GM21723 (cell line): ENCODE results near the gene SVBP.

Experiments used
- ATAC-seq: cut with Tn5 transposase; IDR thresholded peaks from one replicate; pipeline ENCODE4 v1.9.1; 2021; ENCODE audit warnings: mild to moderate bottlenecking, moderate library complexity; ENCODE audit not compliant: unreplicated experiment

SVBP gene

GRCh38 chr1:42765832-42766740, 51.1 kb downstream of the SVBP start:
- ATAC-seq: peak; percentile 22

- no peak for ATAC-seq
Measured at GRCh38 chr1:42765269-42765668, 51.9 kb downstream of the SVBP start.

DNA sequence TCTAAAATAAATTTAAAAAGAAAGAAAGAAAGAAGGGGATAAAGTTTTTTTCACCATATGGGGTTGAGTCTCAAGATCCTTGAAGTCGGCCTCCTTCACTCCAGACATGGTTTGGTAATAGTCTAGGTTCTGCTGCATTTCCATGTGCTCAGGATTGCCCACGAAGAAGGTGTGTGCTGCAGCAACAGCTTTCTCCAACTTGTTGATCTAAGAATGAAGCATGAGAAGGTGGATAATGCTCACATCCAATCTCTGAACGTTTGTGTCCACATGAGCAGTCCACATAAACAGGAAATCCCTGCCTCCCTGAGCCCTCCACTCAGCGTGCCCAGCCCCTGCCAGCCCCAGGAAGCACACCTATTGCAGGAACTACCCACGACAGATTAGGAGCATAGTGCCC, 54.9 kb downstream of the SVBP start:
- no peak for ATAC-seq

- ATAC-seq: no peak
Measured at GRCh38 chr1:42761567-42761966, 55.6 kb downstream of the SVBP start.

DNA sequence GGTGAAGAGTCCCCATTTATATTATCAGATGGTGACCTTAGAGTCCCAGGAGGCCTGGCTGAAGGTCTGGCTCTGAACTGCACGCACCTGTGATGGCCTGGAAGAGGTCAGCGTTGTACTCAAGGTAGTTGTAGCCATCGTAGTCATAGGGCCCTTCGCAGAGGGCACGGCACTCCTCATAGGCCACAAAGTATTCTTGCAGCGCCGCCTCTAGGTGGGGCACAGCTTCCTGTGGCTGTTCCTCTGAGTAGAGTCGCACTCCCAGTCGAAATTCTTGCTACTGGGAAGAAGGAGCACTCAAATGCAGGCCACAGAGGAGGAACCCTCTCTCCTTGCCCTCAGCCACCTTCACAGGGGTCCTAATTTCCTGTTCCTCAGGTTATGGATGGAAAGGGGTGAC, 58.1 kb downstream of the SVBP start:
- no peak for ATAC-seq

GRCh38 chr1:42758641-42759040, 58.6 kb downstream of the SVBP start:
- ATAC-seq: no peak

DNA sequence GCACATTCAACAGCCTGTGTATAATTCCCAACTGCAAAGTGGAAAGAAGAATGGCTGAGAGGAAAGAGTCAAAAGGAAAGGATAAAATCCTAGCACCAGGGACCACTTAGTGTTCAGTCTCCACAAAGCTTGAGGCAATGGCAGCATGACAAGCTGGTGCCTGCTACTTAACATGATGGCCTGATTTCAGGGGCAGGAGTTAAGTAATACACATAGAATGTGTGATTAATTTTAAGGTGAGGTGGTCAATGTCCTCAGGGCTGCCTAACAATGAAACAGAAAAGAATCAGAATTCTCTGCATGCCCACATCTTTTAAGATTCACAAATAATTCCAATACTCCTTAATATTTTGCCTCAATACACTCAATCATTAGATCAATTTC, 59.3 kb downstream of the SVBP start:
- ATAC-seq: no peak
